ENCODE results near the gene WBP2NL.

DNA sequence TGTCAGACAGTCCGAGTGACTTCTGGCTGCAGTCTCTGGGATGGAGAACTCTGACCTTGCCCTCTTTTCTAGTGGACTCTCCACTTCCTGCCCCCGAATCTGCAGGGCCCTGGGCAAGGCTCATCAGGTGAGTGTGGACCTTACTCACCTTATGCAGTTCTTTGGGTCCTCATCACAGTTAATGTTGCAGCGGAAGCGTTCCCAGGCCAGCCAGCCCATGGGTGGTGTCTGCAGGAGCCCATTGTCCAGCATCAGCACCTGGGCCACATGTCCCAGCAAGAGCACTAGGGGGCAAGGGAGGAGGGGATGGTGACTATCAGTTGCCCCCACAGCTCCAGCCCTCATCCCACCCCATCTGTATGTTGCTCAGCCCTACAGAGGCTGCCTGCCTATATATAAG, 69.7 kb downstream of the WBP2NL start:
- TF ChIP-seq, protein P1, sequence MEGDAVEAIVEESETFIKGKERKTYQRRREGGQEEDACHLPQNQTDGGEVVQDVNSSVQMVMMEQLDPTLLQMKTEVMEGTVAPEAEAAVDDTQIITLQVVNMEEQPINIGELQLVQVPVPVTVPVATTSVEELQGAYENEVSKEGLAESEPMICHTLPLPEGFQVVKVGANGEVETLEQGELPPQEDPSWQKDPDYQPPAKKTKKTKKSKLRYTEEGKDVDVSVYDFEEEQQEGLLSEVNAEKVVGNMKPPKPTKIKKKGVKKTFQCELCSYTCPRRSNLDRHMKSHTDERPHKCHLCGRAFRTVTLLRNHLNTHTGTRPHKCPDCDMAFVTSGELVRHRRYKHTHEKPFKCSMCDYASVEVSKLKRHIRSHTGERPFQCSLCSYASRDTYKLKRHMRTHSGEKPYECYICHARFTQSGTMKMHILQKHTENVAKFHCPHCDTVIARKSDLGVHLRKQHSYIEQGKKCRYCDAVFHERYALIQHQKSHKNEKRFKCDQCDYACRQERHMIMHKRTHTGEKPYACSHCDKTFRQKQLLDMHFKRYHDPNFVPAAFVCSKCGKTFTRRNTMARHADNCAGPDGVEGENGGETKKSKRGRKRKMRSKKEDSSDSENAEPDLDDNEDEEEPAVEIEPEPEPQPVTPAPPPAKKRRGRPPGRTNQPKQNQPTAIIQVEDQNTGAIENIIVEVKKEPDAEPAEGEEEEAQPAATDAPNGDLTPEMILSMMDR (IDR thresholded peaks at IDR 0.05; ENCODE audit: poor library complexity, severe bottlenecking), result no peak
- TF ChIP-seq EP300 (conservative IDR thresholded peaks at IDR 0.05; ENCODE audit: poor library complexity, severe bottlenecking) (no peak), POLR2AphosphoS5 (IDR thresholded peaks at IDR 0.05) (no peak)
- TF ChIP-seq, protein P2, sequence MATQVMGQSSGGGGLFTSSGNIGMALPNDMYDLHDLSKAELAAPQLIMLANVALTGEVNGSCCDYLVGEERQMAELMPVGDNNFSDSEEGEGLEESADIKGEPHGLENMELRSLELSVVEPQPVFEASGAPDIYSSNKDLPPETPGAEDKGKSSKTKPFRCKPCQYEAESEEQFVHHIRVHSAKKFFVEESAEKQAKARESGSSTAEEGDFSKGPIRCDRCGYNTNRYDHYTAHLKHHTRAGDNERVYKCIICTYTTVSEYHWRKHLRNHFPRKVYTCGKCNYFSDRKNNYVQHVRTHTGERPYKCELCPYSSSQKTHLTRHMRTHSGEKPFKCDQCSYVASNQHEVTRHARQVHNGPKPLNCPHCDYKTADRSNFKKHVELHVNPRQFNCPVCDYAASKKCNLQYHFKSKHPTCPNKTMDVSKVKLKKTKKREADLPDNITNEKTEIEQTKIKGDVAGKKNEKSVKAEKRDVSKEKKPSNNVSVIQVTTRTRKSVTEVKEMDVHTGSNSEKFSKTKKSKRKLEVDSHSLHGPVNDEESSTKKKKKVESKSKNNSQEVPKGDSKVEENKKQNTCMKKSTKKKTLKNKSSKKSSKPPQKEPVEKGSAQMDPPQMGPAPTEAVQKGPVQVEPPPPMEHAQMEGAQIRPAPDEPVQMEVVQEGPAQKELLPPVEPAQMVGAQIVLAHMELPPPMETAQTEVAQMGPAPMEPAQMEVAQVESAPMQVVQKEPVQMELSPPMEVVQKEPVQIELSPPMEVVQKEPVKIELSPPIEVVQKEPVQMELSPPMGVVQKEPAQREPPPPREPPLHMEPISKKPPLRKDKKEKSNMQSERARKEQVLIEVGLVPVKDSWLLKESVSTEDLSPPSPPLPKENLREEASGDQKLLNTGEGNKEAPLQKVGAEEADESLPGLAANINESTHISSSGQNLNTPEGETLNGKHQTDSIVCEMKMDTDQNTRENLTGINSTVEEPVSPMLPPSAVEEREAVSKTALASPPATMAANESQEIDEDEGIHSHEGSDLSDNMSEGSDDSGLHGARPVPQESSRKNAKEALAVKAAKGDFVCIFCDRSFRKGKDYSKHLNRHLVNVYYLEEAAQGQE (IDR thresholded peaks at IDR 0.05; ENCODE audit: borderline replicate concordance), result no peak
